Subcutaneous adipose tissue (tissue), 4 donors: ENCODE results near the gene APOBEC2. TPM values are rescaled to one million over a fixed set of nuclear protein-coding genes. Genes with fewer than 3 reads are reported as not detected.

Source experiments
- CTCF ChIP-seq: fragments of 450-650 bp; IDR thresholded peaks from one replicate; pipeline ENCODE4 v1.5.1; 2016; ENCODE audit warnings: low read depth, mild to moderate bottlenecking, control low read depth, antibody characterized with exemption, moderate library complexity
- total RNA-seq, 4 donors: library from RNA; depleted of rRNA; stranded (reverse); fragments of >200 nt; gene quantifications; one replicate each; pipeline ENCODE4 v1.1.0, GENCODE V29; 2016

The APOBEC2 gene
- total RNA-seq, 4 donors from 2014 or later, result not detected

DNA sequence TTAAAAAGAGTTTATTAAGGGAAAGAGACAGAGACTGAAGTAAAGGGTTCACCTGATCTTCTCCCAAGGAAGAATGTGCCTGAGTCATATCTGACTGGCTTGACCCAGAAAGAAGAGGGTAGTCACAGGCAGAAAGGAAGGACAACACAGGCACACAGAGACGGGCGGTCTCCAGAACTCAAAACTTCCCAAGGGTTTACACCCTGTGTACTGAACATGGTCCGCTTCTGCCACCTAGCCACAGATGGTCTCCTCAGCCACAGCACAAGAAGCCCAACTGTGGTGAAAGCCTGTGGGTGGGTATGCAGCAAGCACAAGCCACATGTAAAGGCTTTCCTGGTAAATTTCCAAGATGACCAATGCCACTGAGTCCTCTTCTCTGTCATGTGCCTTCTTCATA lies 31.2 kb upstream of the APOBEC2 start:
- no peak for TF ChIP-seq CTCF

DNA sequence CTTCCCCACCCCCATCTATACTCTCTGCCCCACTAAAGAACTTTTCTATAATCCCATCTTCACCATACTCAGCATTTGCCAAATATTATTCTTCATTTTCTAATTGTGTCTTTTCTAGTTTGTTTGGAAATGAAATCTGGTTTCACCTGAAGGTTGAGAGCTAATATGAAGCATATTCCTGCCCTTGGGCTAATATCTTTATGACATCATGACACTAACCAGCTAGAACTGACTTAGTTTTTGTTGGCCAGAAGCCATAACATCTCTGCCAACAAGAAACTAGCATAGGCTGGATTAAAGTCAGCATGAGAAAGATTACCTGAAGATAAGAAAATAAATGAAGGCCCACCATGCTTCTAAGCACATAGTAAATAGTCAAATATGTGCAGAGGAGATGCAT lies 30.7 kb upstream of the APOBEC2 start:
- no peak for TF ChIP-seq CTCF

- TF ChIP-seq CTCF, result no peak
Observed at GRCh38 chr6:41023114-41023513, 29.9 kb upstream of the APOBEC2 start.

DNA sequence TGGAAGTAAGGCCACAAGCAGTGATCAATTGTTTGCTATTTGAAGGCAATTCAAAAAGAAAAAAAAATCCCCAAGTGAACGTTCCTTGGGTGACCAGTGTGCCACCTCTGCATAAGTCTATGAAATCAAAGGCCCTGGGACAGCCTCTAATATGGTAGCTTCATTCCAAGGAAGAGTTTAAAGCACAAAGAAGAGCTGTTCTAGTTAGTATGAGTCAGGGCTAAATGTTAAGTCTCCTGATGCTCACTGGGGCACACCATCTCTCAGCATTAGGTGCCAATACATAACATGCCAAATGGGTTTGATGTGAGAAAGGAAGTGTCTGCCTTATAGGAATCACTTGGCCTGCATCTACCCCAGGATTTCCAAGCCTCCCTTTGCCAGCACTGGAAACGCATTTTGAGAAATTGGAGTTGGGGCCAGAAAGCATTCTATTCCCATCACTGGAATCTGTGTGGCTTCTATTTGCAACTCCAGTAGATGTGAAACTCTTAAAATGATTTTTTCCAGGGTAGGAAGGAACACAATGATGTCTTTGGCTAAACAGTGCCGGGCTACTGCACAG lies 27.0 kb upstream of the APOBEC2 start:
- no peak for TF ChIP-seq CTCF

DNA sequence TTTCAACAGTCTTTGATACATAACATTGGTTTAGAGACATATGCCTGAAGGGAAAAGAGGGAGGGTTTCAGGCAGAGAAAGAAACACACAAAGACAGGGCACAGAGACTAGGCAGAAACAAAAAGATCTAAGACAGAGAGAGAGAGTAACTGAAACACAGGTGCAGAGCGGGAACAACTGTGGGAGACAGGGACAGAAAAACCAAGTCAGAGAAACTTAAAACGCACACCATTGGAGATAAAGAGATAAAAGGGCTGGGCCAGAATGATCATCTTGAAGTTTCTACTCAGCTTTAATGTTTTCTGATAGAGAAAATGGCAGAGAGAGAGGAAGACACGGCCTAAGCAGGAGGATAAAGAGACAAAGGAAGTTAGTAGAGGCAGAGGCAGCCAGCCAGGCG lies 25.8 kb upstream of the APOBEC2 start:
- TF ChIP-seq CTCF, result no peak

DNA sequence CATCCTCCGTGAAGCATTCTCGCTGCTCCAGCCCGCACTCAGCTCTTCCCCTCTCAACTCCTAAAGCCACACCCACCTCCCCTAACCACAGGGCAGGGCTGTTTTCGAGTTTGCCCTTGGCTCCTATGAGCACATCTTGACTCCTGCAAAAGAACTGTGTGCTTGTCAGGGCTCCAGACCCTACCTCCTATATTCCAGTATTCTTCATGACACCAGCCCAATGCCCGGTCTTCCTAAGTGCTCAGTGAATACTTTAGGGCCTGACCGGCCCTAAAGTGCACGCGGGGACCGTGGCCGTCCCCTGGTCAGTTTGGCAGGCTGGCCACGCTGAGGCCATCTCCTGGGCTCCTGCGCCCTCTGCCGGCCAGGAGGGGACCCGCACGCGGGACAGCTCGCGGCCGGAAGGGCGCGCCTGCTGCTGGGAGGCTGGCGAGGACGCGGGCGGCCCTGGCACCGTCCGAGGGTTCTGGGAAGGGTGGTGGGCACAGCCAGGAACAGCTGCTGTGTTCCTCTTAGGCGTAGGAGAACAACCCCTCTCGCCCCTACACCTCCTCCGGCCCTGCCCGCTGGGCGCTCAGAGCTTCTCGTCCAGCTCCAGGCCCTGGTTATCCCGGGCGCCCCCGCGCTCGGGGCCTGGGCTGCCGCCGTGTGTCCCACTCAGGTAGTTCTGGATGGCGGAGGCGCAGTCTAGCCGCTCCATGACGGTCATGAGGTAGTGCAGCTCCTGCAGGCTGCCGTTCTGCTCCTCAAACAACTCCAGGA lies 25.0 kb upstream of the APOBEC2 start:
- no peak for TF ChIP-seq CTCF

DNA sequence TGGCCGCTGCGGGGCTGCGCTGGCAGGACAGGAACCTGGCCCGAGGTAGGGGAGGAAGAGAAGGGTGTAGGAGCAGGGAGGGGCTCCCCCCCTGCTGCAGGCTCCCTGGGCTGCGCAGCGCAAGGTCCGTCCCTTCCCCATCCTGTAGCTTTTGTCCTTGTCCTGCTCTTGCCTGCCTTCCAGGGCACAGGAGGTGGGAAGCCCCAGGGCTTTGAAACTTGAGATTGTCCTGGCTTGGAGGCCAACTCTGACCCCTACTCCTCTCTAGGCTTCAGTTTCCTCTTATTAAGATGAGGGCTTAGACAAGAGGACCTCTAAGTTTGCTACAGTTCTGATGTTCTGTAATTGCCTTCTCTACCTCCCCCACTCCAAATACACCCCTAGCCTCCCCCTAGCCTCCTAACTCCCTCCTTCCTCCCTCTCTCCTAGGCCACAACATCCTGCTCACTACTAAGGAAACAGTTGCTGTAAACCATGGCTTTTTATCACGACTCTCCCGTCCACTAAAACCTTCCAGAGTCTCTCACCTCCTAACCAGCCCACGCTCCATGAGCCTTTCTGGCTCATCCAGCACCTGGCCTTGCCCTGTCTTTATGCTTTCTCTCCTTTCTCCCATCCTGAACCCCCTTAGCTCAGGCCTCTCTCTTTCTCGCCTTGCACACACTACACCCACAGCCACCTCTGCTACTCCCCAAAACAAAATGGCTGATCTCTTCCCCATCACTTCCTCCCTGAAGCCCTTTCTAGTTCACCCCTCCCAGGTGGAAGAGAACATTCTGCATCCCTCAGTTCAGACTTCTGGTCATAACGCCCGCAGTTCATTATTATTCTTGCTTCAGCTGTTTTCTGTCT lies 24.2 kb upstream of the APOBEC2 start:
- TF ChIP-seq CTCF, result no peak
